Measurements from ENCODE around the gene POU6F2. TPM values are rescaled to one million over a fixed set of nuclear protein-coding genes. Genes with fewer than 3 reads are reported as not detected.

Gene POU6F2
- total RNA-seq, 1 donor, result not detected

DNA sequence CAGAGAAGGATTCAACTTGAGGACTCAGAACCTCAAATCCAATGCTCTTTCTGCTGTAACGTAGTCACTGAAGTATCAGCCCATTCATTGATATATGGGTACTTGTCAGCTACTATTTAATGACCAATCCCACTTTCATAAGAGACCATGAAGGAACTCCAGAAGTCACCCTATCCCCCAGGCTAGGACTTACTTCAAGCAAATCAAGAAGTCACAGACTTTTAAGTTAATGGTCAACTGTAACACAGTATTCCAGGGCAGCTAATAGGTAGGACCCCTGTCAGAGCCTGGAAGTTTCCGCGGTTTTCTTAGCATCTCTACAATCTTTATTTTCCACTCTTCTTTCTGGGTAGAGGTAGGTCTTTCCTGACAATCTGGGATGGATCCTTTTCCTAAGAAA, 269.9 kb downstream of the POU6F2 start:
- H3K9me3 ChIP-seq (ENCODE audit: low read depth, low read length), result no peaks in the 10 kb centered on the region
- H3K27me3 ChIP-seq (ENCODE audit: insufficient read depth, low read length), result no peaks in the 10 kb centered on the region
- no peak overlapping the region for H3K4me3 ChIP-seq (ENCODE audit: low read length)
- no peaks in the 10 kb centered on the region for H3K4me1 ChIP-seq (ENCODE audit: insufficient read depth, low read length)

DNA sequence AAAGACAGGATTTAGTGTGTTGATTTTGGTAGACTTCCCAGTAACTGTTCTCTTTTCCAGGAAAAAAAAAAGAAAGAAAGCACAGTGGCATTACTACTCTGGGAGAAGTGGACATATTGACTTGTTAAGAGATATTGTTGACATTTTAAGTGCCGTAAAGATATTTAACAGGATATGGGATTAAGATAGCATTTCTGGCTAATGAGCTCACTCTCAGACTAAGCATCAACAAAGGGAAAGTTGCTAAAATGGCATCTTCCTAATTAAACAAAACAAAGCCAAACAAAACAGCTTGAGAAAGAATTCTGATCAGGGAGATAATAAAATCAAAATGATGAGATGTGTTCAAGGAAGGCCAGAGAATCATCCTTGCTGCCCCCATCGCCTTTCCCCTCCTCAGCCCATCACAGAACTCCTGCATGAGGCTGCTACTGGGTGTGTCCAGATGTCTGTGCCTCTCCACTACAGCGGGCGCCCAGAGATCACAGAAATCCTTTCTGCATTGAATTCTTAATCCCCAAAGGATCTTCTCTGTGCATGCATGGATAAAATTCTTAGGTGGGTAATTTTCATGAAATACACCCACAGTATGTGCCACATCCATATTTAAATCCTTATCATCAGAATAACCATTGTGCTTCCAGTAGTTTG, 270.5 kb downstream of the POU6F2 start:
- no peaks in the 10 kb centered on the region for H3K4me1 ChIP-seq (ENCODE audit: insufficient read depth, low read length)
- no peak overlapping the region for H3K4me3 ChIP-seq (ENCODE audit: low read length)
- H3K9me3 ChIP-seq (ENCODE audit: low read depth, low read length), result no peaks in the 10 kb centered on the region
- H3K27me3 ChIP-seq (ENCODE audit: insufficient read depth, low read length), result no peaks in the 10 kb centered on the region

DNA sequence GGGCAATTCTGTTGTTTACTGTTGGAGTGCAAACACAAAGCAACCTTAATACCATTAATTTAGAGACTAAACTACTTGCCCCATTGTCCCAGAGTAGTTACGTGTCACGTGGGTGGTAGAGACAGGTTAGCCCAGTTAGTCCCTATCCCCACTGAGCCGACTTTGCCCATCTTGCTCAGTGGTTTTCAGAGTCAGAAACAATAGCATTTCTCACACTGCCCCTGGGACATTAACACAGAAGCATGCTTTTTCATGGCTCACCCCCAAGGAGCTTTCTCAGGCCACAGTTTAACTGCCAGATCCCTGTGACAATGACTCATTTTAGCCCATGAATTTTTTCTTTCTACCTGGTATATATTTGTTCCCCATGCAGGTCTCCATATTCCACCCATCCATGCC, 271.0 kb downstream of the POU6F2 start:
- no peak overlapping the region for H3K4me3 ChIP-seq (ENCODE audit: low read length)
- H3K9me3 ChIP-seq (ENCODE audit: low read depth, low read length), result no peaks in the 10 kb centered on the region
- H3K4me1 ChIP-seq (ENCODE audit: insufficient read depth, low read length), result no peaks in the 10 kb centered on the region
- H3K27me3 ChIP-seq (ENCODE audit: insufficient read depth, low read length), result no peaks in the 10 kb centered on the region

DNA sequence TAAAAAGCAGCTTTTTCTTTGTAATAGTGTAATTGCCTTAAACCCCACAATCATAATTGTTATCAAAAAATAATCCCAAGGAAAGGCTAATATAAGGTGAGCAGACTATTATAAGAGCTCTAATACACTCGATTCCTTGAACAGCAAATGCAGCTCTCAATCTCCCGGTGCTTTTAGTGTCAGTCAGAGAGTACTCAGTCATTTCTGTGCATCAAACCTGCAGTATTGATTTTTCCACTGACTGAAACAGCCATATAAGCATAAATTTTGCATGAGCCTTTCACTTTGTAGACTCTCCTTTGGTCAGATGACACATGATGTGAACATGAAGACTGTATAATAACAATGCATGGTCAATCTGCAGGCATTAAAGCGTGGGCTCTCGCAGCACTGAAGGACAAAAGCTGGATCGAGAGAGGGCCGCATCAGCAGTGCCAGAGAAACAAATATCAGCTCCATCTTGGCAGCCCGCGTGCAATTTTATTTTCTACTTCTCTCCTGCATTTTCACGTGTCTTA, 272.0 kb downstream of the POU6F2 start:
- no peaks in the 10 kb centered on the region for H3K9me3 ChIP-seq (ENCODE audit: low read depth, low read length)
- H3K27me3 ChIP-seq (ENCODE audit: insufficient read depth, low read length), result no peaks in the 10 kb centered on the region
- H3K4me1 ChIP-seq (ENCODE audit: insufficient read depth, low read length), result no peaks in the 10 kb centered on the region
- H3K4me3 ChIP-seq (ENCODE audit: low read length), result no peak overlapping the region

DNA sequence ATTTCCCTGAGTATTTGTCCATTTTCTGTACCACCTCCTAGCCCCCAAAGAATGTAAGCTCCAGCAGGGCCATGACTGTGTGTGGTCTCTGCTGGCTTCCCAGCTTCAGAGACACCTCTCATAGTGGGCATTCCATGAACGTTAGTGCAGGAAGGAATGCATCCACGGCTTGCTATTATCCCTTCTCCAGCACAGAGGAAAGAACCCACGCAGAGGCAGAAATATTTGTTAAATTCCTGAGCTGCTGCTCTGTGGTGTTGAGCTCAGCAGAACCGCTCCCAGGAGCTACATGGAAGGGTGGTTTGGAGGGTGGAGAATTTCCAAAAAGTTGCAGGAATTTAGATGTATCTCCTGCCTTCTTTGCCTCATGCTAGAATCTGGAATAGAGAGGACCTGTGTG, 275.2 kb downstream of the POU6F2 start:
- Histone ChIP-seq H3K27me3 (ENCODE audit: insufficient read depth, low read length) (no peaks in the 10 kb centered on the region), H3K4me3 (ENCODE audit: low read length) (no peak overlapping the region), H3K4me1 (ENCODE audit: insufficient read depth, low read length) (no peaks in the 10 kb centered on the region), H3K9me3 (ENCODE audit: low read depth, low read length) (no peaks in the 10 kb centered on the region)

DNA sequence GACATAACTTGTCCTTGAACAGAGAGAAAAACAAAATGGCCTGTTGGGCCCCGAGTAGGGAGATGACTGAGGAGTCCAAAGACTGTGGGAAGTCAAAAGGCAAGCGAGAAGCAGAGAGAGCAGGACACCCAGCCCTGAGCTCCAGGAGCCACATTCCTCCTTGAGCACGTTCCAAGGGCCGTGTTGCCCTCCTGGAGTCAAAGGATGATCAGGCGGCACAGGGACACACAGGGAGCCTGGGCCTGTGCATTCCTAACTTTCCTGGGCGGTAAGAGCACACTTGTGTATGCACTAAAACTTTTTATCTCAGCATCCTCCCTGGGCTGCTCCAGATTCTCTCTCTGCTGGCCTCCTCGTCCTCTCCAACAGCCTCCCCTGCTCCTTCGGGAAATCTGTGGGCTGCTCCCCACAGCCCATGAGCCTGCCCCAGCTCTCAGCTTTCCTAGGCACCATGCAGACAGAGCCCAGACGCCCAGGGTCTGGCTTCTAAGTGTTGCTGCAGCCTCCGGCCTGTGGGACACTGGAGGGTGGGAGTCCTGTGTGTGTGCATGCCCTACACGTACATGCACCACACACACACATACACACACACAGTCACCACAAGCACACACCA, 281.8 kb downstream of the POU6F2 start:
- Histone ChIP-seq H3K4me3 (ENCODE audit: low read length) (no peak overlapping the region), H3K9me3 (ENCODE audit: low read depth, low read length) (no peaks in the 10 kb centered on the region), H3K4me1 (ENCODE audit: insufficient read depth, low read length) (no peaks in the 10 kb centered on the region), H3K27me3 (ENCODE audit: insufficient read depth, low read length) (no peaks in the 10 kb centered on the region)

DNA sequence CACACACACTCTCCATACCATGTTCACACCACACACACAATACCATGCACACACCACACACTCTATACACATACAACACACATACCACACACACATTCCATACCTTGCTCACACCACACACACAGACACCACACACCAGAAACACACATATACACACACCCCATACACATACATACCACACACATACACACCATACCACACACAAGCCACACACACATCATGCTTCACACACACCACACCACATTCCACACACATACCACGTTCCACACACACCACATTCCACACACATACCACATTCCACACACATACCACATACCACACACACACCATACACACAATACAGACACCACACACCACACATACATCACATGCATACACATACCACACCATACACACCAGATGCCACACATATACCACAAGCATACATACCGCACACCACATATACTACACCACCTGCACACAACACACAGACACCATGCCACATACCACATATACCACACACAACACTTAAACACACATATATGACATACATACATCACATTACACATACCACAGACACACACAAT, 282.7 kb downstream of the POU6F2 start:
- H3K9me3 ChIP-seq (ENCODE audit: low read depth, low read length), result no peaks in the 10 kb centered on the region
- H3K4me3 ChIP-seq (ENCODE audit: low read length), result no peak overlapping the region
- H3K4me1 ChIP-seq (ENCODE audit: insufficient read depth, low read length), result no peaks in the 10 kb centered on the region
- H3K27me3 ChIP-seq (ENCODE audit: insufficient read depth, low read length), result no peaks in the 10 kb centered on the region

DNA sequence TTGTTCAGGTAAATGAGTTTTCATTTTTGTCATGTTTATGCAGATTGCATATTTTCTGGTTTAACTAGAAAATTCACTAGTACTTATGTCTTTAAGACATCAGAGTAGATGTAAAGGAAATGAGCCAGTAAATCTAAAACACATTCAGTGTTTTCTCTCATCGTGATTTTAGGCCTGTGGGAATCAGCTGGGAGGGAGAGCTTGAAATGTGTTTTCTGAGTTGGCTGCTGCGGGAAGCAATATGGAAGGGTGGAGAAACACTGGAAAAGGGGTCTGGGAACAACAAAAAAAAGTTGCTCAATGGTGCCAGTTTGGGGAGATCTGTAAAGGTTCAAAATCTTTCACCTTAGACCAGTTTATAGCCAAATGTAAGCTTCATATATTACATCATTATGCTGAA, 284.1 kb downstream of the POU6F2 start:
- Histone ChIP-seq H3K9me3 (ENCODE audit: low read depth, low read length) (no peaks in the 10 kb centered on the region), H3K4me1 (ENCODE audit: insufficient read depth, low read length) (no peaks in the 10 kb centered on the region), H3K4me3 (ENCODE audit: low read length) (no peak overlapping the region), H3K27me3 (ENCODE audit: insufficient read depth, low read length) (no peaks in the 10 kb centered on the region)

DNA sequence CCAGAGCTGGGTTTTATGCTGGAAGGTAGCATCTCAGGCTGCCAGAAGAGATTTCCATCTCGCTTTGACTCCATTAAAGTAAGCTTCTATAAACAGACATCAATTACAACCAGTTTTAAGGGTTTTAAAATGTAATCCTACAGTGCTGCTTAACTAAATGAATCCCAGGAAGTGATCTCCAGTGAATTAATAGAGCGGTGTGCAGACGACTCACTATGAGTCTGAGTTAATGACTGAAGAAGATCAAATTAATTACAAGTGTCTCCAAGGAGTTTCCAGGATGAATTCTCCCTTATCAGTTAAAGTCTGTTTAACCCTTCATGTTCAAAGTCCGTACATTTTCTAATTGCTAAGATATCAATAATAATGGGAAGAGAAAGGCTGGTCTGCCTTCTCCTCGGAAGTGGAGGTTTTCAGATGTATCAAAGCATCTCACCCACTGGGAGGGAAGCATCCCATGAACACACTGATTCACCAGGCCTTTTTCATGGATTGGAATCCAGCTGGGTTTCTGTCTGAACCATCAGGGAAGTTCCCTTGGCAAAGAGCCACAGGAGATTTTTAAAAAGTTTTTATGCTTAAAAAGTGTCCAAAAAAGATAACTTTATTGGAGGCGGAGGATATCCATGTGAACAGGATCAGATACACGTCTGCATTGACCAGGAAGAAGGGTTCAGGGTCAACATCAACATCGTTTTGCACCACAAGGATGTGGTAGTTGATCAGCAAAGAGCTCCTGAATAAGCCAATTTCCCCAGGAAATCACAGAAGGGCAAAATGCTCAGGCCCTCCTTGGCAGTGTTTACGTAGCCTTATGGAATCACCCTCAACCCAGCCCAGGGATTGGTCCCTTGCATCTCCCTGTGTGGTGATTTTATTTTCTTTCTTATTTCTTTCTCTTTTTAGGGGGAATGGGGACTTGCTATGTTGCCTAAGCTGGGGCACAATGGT, 288.2 kb downstream of the POU6F2 start:
- no peaks in the 10 kb centered on the region for H3K9me3 ChIP-seq (ENCODE audit: low read depth, low read length)
- no peak overlapping the region for H3K4me3 ChIP-seq (ENCODE audit: low read length)

DNA sequence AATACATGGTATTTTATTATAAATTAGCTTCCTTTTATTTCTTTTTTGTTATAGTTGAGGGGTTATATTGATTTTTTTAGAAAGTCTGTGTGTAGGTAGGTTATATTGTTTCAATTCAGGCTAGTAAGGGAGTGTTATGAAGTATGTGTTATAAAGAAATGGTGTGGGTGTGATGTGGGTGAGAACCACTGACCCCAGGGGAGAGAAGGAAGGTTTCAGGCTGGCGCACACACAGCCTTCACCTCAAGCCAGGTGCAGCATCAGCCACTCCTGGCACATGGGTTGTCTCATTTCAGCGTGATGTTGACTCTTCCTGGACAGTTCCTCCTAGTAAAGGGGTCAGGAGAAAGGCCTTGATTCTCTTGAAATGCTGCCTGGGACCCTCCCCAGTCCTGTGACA, 291.3 kb downstream of the POU6F2 start:
- no peak overlapping the region for H3K4me3 ChIP-seq (ENCODE audit: low read length)
- H3K4me1 ChIP-seq (ENCODE audit: insufficient read depth, low read length), result no peaks in the 10 kb centered on the region
- H3K27me3 ChIP-seq (ENCODE audit: insufficient read depth, low read length), result no peaks in the 10 kb centered on the region
- H3K9me3 ChIP-seq (ENCODE audit: low read depth, low read length), result no peaks in the 10 kb centered on the region

More for the DNA sequence above, 288.2 kb downstream of the POU6F2 start:
- Histone ChIP-seq H3K27me3 (ENCODE audit: insufficient read depth, low read length) (no peaks in the 10 kb centered on the region), H3K4me1 (ENCODE audit: insufficient read depth, low read length) (no peaks in the 10 kb centered on the region)

DNA sequence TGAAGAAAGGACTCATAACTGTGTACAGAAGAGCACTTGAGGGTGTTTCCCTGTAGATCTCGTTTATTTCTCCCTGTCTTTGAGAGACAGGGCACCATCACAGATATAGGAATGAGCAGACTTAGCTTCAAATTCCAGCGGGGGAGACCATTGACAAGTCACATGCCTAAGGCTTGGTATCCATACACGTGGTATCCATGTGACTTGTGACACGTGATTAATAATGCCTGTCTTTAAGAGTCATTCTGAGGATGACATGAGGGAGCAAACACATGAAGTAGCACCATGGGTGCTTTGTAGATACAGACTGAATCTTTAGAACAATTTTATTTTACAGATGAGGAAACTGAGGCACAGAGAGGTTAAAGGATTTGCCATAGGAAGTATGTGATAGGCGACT, 292.3 kb downstream of the POU6F2 start:
- H3K4me3 ChIP-seq (ENCODE audit: low read length), result no peak overlapping the region

DNA sequence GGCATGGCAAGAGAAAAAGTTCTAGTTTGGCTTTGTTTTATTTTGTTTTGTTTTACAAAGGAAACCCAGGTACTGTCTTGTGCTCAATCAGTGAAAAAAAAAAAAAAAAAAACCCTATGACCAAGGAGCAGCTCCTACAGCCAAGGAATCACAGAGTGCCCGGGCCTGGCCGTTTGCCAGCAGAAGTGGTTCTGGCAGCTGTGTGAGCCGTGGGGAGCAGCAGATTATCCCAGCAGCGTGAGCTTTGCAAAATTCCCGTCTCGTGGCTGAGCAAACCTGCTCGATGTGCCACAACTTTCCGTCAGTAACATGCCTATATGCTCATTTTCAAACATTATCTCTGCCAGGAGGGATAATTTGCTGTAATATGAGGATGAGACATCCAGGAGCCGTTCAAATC, 293.7 kb downstream of the POU6F2 start:
- Histone ChIP-seq H3K4me3 (ENCODE audit: low read length) (no peak overlapping the region), H3K4me1 (ENCODE audit: insufficient read depth, low read length) (no peaks in the 10 kb centered on the region), H3K9me3 (ENCODE audit: low read depth, low read length) (no peaks in the 10 kb centered on the region), H3K27me3 (ENCODE audit: insufficient read depth, low read length) (no peaks in the 10 kb centered on the region)

More for the DNA sequence above, 292.3 kb downstream of the POU6F2 start:
- Histone ChIP-seq H3K27me3 (ENCODE audit: insufficient read depth, low read length) (no peaks in the 10 kb centered on the region), H3K4me1 (ENCODE audit: insufficient read depth, low read length) (no peaks in the 10 kb centered on the region), H3K9me3 (ENCODE audit: low read depth, low read length) (no peaks in the 10 kb centered on the region)

DNA sequence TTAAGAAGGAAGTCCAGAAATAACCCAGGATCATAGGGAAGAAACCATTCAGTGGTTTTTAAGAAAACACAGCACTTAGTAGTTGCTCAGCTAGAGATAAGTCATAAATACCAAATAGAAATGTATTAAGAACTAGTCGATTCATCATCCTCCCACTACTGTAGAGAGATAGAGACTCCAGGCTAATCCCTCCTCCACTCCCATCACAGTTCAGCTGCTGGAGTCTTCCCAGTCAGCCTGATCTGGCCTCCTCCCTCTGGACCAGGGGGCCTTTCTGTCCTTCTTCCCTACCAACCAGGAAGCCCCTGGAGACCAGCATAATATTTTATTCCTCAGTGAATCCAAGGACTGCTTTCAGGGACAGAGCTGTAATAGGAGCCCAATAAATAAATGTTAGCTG, 294.4 kb downstream of the POU6F2 start:
- no peaks in the 10 kb centered on the region for H3K4me1 ChIP-seq (ENCODE audit: insufficient read depth, low read length)
- H3K4me3 ChIP-seq (ENCODE audit: low read length), result no peak overlapping the region
- no peaks in the 10 kb centered on the region for H3K27me3 ChIP-seq (ENCODE audit: insufficient read depth, low read length)
- no peaks in the 10 kb centered on the region for H3K9me3 ChIP-seq (ENCODE audit: low read depth, low read length)

DNA sequence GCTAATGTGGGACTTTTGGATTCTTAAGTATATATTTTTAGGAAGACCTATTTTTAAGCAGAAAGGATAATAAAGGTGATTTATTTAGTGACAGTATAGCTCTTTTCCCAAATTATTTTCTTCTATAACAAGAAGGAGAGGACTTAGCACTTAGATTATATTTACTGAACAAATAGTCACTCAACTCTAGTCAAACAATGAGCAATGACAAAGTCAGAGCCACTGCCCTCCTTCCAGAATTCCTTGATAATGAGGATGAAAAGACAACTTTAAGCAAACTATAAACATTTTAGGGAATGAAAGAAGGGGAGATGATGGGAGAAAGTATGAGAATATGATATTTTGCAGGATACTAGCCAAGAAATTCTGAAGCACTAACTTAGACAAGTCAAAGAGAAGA, 295.0 kb downstream of the POU6F2 start:
- no peaks in the 10 kb centered on the region for H3K9me3 ChIP-seq (ENCODE audit: low read depth, low read length)
- H3K4me3 ChIP-seq (ENCODE audit: low read length), result no peak overlapping the region
- H3K4me1 ChIP-seq (ENCODE audit: insufficient read depth, low read length), result no peaks in the 10 kb centered on the region
- no peaks in the 10 kb centered on the region for H3K27me3 ChIP-seq (ENCODE audit: insufficient read depth, low read length)

DNA sequence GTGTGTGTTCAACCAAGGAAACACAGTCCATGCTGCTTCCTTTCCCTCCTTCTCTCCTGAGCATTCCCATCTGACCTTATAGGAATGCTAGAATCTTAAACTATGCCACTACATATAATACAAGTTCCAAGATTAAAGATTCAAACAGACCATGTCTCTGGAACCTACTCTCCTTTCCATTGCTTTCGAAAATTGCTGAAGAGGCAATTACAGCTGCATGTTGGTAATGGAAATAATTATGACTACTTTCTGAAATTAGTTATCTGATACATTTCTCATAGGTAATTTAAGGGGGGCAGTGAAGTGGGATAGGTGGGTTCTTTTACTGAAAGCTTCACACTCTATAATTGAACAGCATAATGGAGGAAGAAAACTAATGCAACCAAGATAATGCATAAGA, 302.6 kb downstream of the POU6F2 start:
- Histone ChIP-seq H3K4me1 (ENCODE audit: insufficient read depth, low read length) (no peaks in the 10 kb centered on the region), H3K27me3 (ENCODE audit: insufficient read depth, low read length) (no peaks in the 10 kb centered on the region), H3K9me3 (ENCODE audit: low read depth, low read length) (no peaks in the 10 kb centered on the region), H3K4me3 (ENCODE audit: low read length) (no peak overlapping the region)

Data from mononuclear cell (primary cell).